ENCODE measurements around the gene FMO5.
"Not testable (repeated sequence)": the region's sequence is repeated elsewhere in the genome, so short reads cannot be mapped to it uniquely, and the experiment has no call there.

FMO5 gene

DNA sequence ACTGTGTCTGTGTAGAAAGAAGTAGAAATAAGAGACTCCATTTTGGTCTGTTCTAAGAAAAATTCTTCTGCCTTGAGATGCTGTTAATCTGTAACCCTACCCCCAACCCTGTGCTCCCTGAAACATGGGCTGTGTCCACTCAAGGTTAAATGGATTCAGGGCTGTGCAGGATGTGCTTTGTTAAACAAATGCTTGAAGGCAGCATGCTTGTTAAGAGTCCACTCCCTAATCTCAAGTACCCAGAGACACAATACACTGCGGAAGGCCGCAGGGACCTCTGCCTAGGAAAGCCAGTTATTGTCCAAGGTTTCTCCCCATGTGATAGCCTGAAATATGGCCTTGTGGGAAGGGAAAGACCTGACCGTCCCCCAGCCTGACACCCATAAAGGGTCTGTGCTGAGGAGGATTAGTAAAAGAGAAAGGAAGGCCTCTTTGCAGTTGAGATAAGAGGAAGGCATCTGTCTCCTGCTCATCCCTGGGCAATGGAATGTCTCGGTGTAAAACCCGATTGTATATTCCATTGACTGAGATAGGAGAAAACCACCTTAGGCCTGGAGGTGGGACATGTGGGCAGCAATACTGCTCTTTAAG is 15.1 kb upstream of the FMO5 start:
- not testable (repeated sequence) for DNase-seq (ENCODE audit: insufficient read length, low spot score); FAIRE-seq

DNA sequence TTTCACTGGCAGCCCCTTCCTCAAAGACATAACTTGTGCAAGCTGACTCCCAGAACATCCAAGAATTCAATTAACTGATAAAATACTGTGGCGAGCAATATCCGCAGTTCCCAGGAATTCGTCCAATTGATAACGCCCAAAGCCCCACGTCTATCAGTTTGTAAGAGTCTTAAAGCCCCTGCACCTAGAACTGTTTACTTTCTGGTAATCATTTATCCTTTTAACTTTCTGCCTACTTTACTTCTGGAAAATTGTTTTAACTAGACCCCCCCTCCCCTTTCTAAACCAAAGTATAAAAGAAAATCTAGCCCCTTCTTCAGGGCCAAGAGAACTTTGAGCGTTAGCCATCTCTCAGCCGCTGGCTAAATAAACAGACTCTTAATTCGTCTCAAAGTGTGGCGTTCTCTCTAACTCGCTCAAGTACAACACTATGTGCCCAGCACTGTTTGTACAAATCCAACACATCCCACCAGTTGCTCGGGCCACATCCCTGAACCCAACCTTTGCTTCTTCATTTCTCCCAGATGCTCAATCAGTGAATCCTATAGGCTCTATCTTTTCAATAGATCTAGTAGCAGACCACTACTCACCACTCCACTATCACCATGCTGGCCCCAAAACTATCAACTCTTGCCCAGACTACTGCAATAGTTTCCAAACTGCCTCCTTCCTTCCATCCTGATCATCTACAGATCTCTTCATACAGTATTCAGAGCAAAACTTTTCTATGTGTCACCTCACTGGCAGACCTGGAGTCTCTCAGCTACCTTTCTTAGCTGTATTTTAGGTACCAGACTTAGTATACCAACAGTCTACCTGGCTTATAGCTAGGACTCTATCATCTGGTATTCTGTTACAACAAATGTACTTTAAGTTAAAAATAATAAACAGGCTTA is 14.0 kb upstream of the FMO5 start:
- FAIRE-seq (no peak), DNase-seq (ENCODE audit: insufficient read length, low spot score) (no peak)

DNA sequence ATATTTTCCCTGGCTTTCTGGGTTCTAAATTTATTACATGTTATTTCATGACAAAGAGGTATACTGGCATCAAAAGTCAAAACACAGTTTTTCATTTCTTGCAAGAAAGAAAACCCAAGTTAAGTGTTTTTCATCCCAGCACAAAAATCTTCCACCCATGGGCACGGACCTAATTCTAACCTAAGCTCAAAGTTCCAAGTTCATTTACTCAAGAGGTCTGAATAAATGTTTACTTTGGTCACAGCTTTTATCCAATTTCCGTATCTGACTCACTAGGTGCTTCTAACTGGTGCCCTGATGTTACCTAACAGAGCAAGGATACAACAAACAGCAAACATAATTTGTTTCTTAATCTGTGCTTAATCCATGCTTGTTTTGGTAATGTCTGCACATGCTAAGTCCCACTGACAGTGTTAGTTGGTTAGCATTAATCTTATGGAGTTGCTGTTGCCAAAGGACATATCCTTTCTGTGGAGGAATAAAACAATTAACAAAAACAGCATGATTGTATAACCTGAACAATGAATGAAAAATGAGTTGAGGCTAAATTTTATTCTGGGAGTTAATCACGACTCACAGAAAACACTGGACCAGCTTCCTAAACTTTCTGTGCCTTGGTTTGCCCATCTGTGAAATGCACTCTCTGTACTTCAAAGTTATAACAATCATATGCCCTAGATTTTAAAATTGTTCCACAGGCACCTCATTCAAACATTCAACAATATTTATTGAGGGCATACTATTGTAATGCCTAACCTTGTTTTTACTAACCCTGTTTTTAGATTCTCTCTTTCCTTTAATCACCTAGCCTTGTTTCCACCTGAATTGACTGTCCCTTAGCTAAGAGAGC is 13.1 kb upstream of the FMO5 start:
- no peak for FAIRE-seq
- DNase-seq (ENCODE audit: insufficient read length, low spot score), result no peak

DNA sequence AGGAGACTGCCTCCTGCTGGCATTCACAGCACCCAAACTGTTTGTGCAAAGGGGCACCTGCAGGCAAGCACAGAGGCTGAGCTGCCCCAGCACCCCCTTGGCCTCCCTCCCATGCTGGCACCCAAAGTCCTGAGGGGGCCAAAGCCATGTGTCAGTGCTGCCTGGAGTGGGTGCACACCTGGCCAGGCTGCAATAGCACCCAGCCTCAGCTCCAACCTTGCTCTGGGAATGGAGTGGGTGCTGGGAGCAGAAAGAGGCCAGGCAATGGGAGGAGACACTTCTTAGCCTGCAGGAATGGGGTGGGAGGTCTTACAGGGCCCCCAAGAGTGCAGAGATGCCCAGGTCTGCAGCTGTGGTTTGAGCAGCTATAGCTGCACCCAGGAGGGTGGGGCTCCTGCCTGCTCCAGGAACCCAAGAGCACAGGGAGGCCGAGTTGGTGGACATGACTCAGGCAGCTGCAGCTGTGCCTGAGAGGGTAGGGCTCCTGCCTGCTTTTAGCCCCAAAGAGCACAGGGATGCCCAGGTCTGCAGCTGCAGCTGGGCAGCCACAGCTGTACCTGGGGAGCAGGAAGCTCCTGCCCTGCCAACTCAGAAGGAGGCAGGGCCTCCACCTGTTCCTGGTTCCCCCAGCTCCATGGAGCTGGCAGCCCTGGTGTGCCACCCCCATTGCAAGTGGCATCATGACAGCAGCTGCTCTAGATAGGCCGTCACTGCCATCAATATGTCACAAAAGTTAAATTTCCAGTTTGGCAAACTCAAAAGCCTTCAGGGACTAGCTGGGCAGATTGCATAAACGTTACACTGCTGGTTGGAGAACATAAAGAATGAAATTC is 12.0 kb upstream of the FMO5 start:
- DNase-seq (ENCODE audit: insufficient read length, low spot score) (no peak), FAIRE-seq (no peak)

DNA sequence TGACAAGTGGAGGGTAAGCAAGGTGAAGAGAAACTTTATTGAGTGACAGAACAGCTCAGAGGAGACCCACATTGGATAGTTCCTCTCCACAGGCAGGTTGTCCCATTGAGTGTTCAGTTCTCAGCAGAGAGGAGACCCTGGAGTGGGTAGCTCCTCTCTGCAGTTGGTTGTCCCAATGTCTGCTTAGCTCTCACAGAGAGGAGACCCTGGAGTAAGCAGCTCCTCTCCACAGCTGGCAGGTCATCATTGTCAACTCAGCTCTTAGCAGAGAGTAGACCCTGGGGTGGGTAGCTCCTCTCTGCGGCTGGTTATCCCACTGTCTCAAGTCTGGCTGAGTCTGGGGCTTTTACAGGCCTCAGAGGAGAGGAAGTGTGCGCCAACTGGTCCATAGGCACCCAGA is 11.3 kb upstream of the FMO5 start:
- FAIRE-seq, result no peak

DNA sequence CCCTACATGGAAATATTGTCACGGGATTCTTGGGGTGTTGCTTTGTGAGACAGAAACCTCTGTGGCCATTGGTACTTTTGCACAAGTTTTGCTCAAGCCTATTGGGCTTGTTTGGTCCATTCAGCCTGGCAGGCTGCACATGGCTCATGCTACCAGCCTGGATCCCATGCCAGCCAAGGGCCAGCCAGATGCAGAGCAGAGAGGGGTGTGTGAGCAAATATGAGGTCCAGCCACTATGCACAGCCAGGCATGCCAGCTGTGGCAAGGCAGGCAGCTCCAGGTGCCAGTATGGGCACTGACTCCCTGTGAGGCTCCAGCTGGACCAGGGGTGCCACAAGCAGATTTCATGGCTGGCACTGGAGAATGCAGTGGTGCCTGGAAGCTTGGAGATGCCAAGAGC is 10.7 kb upstream of the FMO5 start:
- FAIRE-seq (no peak), DNase-seq (ENCODE audit: insufficient read length, low spot score) (no peak)

More for the DNA sequence above, 11.3 kb upstream of the FMO5 start:
- no peak for DNase-seq (ENCODE audit: insufficient read length, low spot score)

DNA sequence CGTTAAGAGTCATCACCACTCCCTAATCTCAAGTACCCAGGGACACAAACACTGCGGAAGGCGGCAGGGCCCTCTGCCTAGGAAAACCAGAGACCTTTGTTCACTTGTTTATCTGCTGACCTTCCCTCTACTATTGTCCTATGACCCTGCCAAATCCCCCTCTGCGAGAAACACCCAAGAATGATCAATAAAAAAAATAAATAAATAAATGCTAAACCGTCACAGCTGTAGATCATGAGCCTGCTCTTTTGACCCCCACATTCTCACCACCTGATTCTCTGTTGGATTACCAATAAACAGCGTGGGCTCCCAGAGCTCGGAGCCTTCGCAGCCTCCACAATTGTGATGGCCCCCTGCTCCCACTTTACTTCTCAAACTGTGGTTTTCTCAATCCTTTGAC is 8.8 kb upstream of the FMO5 start:
- not testable (repeated sequence) for FAIRE-seq; DNase-seq (ENCODE audit: insufficient read length, low spot score)

DNA sequence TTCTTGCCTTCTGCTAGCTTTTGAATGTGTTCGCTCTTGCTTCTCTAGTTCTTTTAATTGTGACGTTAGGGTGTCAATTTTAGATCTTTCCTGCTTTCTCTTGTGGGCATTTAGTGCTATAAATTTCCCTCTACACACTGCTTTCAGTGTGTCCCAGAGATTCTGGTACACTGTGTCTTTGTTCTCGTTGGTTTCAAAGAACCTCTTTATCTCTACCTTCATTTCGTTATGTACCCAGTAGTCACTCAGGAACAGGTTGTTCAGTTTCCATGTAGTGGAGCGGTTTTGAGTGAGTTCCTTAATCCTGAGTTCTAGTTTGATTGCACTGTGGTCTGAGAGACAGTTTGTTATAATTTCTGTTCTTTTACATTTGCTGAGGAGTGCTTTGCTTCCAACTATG is 5.9 kb upstream of the FMO5 start:
- FAIRE-seq; DNase-seq (ENCODE audit: insufficient read length, low spot score): not testable (repeated sequence)

DNA sequence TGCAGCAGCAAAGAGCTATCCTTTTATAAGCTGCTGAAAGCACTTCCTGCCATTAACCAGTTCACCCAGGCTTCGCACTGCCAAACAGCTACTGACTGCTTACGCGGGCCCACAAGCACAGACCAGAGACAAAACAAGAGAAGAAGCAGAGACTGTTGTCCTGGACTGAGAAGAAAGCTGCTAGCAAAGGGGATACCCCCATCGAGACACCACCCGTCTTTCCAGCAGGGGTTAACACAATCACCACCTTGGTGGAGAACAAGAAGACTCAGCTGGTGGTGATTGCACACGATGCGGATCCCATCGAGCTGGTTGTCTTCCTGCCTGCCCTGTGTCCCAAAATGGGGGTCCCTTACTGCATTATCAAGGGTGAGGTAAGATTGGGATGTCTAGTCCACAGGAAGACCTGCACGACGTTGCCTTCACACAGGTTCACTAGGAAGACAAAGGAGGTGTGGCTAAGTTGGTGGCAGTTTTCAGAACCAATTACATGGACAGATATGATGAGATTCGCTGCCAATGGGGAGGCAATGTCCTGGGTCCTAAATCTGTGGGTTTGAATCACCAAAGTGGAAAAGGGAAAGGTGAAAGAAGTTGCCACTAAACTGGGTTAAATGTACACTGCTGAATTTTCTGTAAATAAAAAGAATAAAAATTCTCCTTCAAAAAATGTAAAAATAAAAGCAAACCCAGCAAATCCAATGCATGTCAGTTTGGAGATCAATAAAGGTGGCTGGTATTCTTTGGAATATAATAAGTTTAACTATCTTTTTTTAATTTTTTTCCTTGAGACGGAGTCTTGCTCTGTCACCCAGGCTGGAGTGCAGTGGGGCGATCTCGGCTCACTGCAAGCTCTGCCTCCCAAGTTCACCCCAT is 1.2 kb downstream of the FMO5 start:
- FAIRE-seq (no peak), DNase-seq (ENCODE audit: insufficient read length, low spot score) (no peak)

DNA sequence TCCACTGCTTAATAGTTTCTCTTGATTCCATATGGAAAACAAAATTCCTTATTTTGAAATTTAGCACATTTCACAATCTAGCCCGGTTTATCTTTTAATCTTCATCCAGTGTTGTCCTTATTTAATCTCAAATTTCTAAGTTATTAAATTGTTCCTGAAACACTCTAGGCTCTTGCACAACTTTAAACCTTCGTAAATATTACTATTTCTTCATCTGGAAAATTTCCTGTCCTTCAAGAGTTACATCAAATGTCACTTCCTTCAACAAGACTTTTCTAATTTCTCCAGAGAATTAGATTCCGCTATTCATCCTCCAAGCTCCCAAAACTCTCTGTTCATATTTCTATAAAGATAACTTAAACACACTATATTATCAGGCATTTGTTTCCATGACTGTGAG is 6.5 kb downstream of the FMO5 start:
- FAIRE-seq (no peak), DNase-seq (ENCODE audit: insufficient read length, low spot score) (no peak)

DNA sequence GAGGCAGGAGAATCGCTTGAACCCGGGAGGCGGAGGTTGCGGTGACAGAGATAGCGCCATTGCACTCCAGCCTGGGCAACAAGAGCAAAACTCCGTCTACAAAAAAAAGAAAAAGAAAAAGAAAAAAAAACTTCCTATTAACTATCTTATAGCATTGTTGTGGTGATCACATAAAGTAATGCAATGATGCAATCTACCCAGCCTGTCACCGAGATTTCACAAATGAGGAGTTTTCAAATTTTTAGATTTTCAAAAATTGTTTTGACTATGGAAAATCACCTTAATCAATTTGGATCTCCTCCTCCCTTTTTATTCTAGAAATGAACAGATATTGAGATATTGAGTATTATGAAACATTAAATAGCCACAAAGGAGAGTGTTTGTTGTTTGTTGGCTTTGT is 8.0 kb downstream of the FMO5 start:
- no peak for FAIRE-seq
- DNase-seq (ENCODE audit: insufficient read length, low spot score), result no peak

DNA sequence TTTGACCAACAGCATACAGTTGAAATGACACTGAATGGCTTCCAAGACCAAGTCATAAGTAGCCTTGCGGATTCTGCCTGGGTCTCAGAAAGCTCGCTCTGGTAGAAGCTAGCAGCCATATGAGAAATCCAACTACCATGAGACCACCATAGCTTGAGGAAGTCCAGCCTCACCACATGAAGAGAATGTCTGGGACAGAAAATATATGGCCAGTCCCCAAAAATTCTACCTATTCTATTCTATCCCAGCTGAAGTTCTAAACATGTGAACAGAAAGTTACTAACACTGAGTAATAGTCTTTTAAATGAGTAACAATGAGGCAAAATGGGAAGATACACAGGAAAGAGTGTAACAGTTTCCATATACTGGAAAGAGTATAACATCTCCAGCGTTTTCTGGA is 9.0 kb downstream of the FMO5 start:
- FAIRE-seq (no peak), DNase-seq (ENCODE audit: insufficient read length, low spot score) (no peak)

DNA sequence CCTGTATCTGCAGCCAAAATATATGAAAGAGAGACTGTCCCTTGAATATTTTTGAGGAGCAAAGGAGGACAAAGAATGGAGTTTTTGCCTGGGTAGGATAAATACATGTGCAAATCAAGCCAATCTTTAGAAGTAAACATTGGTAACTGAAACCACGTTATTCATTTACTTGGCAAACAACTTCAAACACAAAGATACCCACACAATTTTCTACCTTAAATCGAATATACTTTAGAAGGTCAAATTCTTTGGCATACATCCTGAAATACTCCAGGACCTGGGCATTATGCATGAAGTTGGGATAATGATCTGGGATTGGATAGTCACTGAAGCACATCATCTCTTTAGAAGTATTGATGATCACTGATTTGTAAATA is 9.6 kb downstream of the FMO5 start:
- FAIRE-seq (no peak), DNase-seq (ENCODE audit: insufficient read length, low spot score) (no peak)

DNA sequence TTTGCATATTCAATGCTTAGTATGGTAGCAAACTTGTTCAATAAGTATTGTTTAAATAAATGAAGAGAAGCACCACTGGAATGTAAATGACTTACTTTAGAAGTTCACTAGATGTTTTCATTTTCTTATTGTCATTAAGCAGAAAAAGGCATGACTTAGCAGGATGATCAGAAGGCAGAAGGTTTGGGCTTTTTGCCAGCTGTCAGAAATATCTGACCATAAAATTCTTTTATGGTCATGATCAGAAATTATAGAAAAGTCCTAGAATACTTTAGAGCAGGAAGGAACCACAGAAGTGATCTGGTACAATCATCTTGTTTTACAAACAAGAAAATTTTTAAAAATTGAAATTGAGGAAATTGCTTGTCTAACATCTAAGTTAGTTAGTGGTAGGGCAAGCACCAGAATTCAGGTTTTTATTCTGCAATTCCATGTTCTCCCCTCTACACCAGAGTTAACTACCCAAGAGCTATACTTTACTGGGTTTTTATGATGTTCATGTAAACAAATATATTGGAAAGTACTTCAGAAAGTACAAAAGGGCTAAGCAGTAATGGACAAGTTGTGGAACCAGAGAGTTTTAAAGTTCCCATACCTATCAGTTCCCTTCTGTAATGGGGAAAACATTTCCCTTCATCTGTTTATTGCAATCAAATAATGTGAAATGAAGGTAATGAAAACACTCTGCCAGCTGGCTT is 10.1 kb downstream of the FMO5 start:
- no peak for FAIRE-seq
- DNase-seq (ENCODE audit: insufficient read length, low spot score), result no peak

DNA sequence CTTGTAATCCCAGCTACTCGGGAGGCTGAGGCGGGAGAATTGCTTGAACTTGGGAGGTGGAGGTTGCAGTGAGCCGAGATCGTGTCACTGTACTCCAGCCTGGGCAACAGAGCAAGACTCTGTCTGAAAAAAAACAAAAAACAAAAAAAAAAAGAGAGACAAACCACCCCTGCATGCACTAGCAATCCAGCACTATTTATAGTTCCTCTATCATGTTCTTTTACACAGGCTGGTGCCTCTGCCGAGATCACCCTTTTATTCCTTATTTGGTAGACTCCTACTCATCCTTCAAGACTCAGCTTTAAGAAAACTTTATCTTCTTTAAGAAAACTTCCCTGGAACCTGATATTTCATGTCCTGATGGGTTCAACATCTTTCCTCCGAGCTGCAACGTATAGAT is 10.8 kb downstream of the FMO5 start:
- DNase-seq (ENCODE audit: insufficient read length, low spot score), result no peak
- FAIRE-seq, result no peak

DNA sequence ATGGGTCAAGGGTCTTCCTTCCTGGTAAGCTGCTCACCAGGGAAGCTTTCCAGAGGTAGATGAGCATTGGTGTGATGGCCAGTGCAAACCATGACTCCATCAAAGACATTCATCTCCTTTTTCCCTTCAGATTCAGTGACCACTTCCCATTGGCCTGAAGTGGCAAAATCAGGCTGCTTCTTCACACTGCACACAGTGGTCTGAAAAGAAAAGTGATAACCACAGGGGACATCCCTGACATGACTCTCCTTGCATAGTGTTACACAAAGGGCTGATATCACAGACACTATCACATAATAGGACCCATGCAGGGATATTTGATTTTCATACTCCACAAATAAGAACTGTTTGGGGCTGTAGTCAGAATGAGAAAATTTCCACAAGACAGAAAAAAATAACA is 11.9 kb downstream of the FMO5 start:
- DNase-seq (ENCODE audit: insufficient read length, low spot score) (no peak), FAIRE-seq (no peak)

DNA sequence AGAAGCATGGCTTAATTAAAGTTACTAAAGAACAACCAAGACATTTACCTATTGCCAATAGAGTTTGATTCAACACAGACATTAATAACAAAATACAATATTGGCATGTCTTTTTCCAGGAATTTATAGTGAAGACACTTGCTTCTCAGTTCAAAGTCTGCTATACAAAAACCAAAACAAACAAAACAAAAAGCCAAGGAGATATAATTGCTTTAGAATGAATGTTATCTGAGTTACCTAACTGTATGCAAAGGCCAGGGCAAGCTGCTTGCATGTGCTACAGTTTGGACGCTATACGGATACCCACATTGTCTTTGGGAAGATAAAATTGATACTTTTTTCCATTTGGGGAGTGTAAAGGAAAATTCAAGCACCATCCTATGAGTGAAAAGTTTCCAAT is 13.6 kb downstream of the FMO5 start:
- FAIRE-seq (no peak), DNase-seq (ENCODE audit: insufficient read length, low spot score) (no peak)

DNA sequence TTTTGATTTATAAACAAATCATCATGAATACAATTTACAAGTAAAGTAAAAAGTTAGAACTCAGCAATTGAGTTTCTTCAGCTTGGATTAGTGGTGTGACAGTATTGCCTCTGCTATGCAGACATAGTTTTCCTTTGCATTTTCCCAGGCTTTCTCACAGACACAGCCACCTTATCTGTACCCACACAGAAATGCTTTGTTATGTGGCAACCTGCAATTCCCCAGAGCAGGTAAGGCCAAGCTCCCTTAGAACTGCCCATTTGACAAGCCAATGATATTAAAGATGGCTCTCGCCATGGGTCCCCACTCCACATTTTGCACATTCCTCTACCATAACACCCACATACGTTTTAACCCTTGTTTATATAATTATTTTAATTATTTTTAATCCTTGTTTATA is 14.2 kb downstream of the FMO5 start:
- FAIRE-seq (no peak), DNase-seq (ENCODE audit: insufficient read length, low spot score) (no peak)
